Measurements from ENCODE around the gene PRICKLE1. TPM values are rescaled to one million over a fixed set of nuclear protein-coding genes. Genes with fewer than 3 reads are reported as not detected.

The PRICKLE1 gene
- total RNA-seq, 4 donors from 2014 or later = 5.9 to 61.4 (median 28.4) TPM

DNA sequence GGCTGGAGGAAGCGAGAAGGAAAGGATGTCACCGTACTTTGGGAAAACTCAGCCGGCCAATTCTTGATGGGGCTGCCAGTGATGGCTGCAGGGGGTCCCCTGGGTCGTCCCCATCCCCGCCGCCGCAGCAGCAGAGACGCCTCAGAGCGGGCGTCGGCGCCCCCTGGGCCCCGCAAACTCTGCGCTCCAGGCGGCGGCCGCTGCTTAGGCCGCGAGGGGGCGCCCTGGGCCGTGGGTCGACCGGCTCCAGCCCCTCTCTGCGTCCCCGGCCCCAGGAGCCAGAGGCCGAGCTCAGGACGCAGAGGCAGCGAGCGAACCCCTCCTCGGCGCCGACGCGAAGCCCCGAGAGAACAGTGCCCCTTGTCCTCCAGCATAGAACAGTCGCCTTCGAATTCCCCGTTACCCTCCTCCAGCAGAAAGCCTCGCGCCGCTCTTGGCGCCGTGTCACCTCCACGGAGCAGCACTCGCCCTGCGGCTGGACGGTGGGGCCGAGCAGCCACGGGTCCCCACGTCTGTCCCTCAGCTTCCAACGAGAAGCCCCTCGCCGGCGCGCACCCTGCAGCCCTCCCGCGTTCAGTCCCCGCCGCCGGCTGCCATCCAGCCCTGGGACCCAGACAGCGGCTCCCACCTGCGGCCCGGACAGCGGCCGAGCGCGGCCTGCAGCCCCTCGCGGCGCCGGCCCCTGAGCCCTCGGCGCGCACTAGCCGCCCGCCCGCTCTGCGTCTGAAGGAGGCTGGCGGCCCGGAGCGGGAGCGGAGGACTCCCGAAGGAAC lies 106.6 kb downstream of the PRICKLE1 start:
- no peaks in the 10 kb centered on the region for H3K4me1 ChIP-seq
- no peaks in the 10 kb centered on the region for H3K27me3 ChIP-seq
- H3K27ac ChIP-seq = peak overlapping the region; percentile 84 to 90
- no peaks in the 10 kb centered on the region for H3K36me3 ChIP-seq
- peak; percentile 69 to 81 for DNase-seq
- TF ChIP-seq POLR2A (IDR thresholded peaks at IDR 0.05) = no peak
- TF ChIP-seq, protein P1, sequence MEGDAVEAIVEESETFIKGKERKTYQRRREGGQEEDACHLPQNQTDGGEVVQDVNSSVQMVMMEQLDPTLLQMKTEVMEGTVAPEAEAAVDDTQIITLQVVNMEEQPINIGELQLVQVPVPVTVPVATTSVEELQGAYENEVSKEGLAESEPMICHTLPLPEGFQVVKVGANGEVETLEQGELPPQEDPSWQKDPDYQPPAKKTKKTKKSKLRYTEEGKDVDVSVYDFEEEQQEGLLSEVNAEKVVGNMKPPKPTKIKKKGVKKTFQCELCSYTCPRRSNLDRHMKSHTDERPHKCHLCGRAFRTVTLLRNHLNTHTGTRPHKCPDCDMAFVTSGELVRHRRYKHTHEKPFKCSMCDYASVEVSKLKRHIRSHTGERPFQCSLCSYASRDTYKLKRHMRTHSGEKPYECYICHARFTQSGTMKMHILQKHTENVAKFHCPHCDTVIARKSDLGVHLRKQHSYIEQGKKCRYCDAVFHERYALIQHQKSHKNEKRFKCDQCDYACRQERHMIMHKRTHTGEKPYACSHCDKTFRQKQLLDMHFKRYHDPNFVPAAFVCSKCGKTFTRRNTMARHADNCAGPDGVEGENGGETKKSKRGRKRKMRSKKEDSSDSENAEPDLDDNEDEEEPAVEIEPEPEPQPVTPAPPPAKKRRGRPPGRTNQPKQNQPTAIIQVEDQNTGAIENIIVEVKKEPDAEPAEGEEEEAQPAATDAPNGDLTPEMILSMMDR (IDR thresholded peaks at IDR 0.05) = peak; percentile 87 to 99 (median 92)
- peak overlapping the region; percentile 65 to 68 for H3K4me3 ChIP-seq
- no peaks in the 10 kb centered on the region for H3K9me3 ChIP-seq
- intact Hi-C loops (cut with DNase I; ENCODE audit: low total_unique reads) = no loop called here

DNA sequence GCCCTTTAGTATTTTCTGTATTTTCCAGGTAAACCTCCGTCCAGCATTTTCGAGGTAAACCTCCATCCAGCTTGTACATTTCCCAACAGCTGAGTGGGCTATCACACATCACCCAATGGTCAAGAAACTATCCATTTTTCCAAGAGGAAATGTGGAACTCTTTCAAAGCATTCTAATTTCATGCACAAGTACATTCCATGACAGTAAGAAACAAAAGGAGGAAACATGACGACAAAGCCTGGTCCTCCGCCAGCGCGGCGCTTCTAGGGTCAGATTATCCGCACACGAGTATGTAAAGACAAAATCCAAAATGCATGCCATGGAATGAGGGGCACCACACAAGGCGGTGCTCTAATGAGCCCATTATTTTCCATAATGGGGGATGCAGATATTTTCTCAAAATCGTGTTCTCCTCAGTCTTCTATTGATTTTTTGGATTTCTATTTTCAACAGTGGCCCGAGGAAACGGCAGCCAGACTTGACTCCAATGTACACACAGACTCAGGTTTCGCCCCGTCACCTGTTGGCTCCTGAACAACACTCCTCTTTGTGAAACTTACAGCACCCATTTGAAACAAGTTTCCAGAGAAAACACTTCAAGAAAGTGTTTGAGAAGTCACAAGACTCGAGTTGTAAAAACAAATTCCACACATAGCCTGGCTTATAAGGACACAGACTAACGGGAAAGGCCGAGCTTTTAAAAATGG lies 107.4 kb downstream of the PRICKLE1 start:
- Histone ChIP-seq H3K27me3 (no peaks in the 10 kb centered on the region), H3K9me3 (no peaks in the 10 kb centered on the region), H3K4me1 (no peaks in the 10 kb centered on the region), H3K27ac (peak overlapping the region; percentile 84 to 90), H3K4me3 (peak overlapping the region; percentile 65 to 68), H3K36me3 (no peaks in the 10 kb centered on the region)
- DNase-seq = peak; percentile 57 to 66
- TF ChIP-seq POLR2A (IDR thresholded peaks at IDR 0.05) = no peak
- TF ChIP-seq, protein P1 (IDR thresholded peaks at IDR 0.05) = no peak
- intact Hi-C loops (cut with DNase I; ENCODE audit: low total_unique reads) = no loop called here

DNA sequence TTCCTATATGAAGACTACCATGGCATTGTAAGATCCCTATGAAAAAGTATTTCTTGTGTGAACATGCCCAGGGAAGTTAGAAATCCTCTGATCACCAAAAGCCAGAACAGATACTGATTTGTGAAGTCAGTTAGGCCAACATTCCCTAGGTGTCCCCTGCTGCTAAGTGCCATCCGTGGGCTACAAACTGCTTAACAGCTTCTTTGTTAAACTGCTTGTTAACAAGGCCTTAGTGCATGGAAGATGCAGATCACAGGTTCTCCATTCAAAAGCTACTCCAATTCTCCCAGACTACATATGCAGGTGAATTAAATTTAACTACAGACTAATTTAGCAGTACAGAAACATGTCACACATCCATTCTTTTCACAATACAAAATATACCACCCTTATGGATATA lies 108.2 kb downstream of the PRICKLE1 start:
- no peaks in the 10 kb centered on the region for H3K4me1 ChIP-seq
- no peaks in the 10 kb centered on the region for H3K36me3 ChIP-seq
- no peak overlapping the region for H3K4me3 ChIP-seq
- H3K9me3 ChIP-seq = no peaks in the 10 kb centered on the region
- no peaks in the 10 kb centered on the region for H3K27me3 ChIP-seq
- DNase-seq = no peak
- peak overlapping the region in 1 of 2 donors; percentile 90 for H3K27ac ChIP-seq
- intact Hi-C loops (cut with DNase I; ENCODE audit: low total_unique reads) = no loop called here
- TF ChIP-seq POLR2A (IDR thresholded peaks at IDR 0.05) = no peak
- TF ChIP-seq, protein P1 (IDR thresholded peaks at IDR 0.05) = no peak

DNA sequence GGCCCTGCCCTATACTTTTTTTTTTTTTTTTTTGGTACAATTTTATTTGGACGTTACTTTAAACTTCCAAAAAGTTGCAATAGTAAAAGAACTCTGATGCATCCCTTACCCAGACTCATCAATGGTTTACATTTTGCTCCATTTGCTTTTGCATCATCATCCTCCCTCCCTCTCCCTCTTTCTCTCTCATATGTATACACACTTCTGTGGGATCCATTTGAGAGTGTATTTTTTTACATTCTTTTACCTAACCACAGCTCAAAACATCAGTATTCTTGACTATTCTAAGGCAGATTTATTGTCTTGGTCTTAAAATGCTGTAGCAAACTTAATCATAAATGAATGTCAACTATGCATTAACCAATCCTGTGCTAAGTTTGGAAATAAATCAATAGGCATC lies 111.6 kb downstream of the PRICKLE1 start:
- Histone ChIP-seq H3K27ac (no peak overlapping the region), H3K36me3 (no peaks in the 10 kb centered on the region), H3K27me3 (no peaks in the 10 kb centered on the region), H3K4me1 (peaks cover 0 to 4% of the 10 kb centered on the region in 2 donors), H3K4me3 (no peak overlapping the region), H3K9me3 (no peaks in the 10 kb centered on the region)
- intact Hi-C loops (cut with DNase I; ENCODE audit: low total_unique reads) = no loop called here
- TF ChIP-seq POLR2A (IDR thresholded peaks at IDR 0.05) = no peak
- TF ChIP-seq, protein P1 (IDR thresholded peaks at IDR 0.05) = no peak
- no peak for DNase-seq

DNA sequence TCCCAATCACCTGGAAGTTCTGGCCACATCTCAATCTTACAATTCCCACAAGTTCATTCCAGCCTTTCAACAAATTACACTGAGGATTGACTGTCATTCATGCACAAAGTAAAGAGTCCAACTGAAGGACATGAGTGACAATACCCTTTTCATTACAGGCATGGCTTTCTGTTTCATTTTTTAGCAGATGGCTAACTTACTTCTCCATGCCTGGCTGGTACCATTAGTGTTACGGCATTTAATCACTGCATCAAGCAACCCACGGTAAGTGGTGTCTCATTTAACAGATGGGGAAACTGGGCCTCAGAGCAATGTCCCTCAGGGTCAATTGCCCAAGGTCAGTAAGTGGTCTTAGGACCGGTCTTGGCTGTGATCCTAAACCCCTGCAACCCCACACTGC lies 114.4 kb downstream of the PRICKLE1 start:
- Histone ChIP-seq H3K36me3 (no peaks in the 10 kb centered on the region), H3K4me1 (peaks cover 0 to 4% of the 10 kb centered on the region in 2 donors), H3K9me3 (no peaks in the 10 kb centered on the region), H3K27ac (no peak overlapping the region), H3K27me3 (no peaks in the 10 kb centered on the region), H3K4me3 (no peak overlapping the region)
- intact Hi-C loops (cut with DNase I; ENCODE audit: low total_unique reads) = no loop called here
- DNase-seq = no peak
- TF ChIP-seq, protein P1 (IDR thresholded peaks at IDR 0.05) = no peak

All from uterus (tissue), 4 donors.